HepG2 (cell line): ENCODE results near the gene ALG11. TPM values are rescaled to one million over a fixed set of nuclear protein-coding genes. Genes with fewer than 3 reads are reported as not detected.

ENCODE experiments used
- ATAC-seq: fragments of 200-7000 bp; cut with Tn5 transposase; 3 replicates; pipeline ENCODE4 v1.9.1; 2020; ENCODE audit warnings: mild to moderate bottlenecking, moderate library complexity
- BruUV-seq: library from RNA; stranded (reverse); fragments of 400-500 nt; replicated peaks from 2 replicates; lab custom pipeline; 2021; lab: Mats Ljungman, UMichigan
- CTCF ChIA-PET: fragments of 300-600 bp; formaldehyde crosslinking; extraction: SDS; loops from one replicate; lab custom pipeline; 2021; ENCODE audit warnings: low total read pairs, inconsistent platforms, low intra/inter-chr PET ratio; lab: Yijun Ruan, JAX
- POLR2A ChIA-PET: fragments of 350-600 bp; sonication (Branson Sonifier 250); formaldehyde crosslinking; loops from one replicate; lab custom pipeline; 2020; ENCODE audit warnings: antibody characterized with exemption, inconsistent platforms; lab: Yijun Ruan, JAX
- DNase-seq: peaks from one replicate; pipeline ENCODE4 v3.0.0-alpha.2; 2015; ENCODE audit warnings: low spot score
- FAIRE-seq: peaks from 3 replicates; lab custom pipeline; 2011; peaks lifted over from hg19 to GRCh38; lab: Jason Lieb, UNC
- H2AFZ ChIP-seq: one replicate; pipeline ENCODE4 v1.6.1; 2011; ENCODE audit warnings: low read length, inconsistent platforms
- H3K27ac ChIP-seq: fragments of 300-600 bp; 3 replicates; pipeline ENCODE4 v1.8.0; 2011; ENCODE audit warnings: mixed run types, mild to moderate bottlenecking, mixed read lengths, low read length, inconsistent platforms; ENCODE audit not compliant: insufficient read depth; ENCODE audit errors: extremely low read length
- H3K27me3 ChIP-seq, 2 experiments: fragments of 200-600 bp in 1 of 2; 2 replicates in 1 of 2; 3 replicates in 1 of 2; pipeline versions ENCODE4 v1.6.0 to v1.8.0; 2011; ENCODE audit warnings: low read length in 2 of 2, mild to moderate bottlenecking in 2 of 2, moderate library complexity in 2 of 2, inconsistent platforms in 1 of 2; ENCODE audit not compliant: insufficient read depth in 2 of 2, control insufficient read depth in 1 of 2
- H3K36me3 ChIP-seq, 2 experiments: fragments of 200-600 bp in 1 of 2; replicated peaks in 1 of 2; 2 replicates in 1 of 2; 3 replicates in 1 of 2; pipeline versions ENCODE4 v1.5.1 to v1.8.0; 2011; ENCODE audit warnings: low read length in 2 of 2, inconsistent platforms in 1 of 2; ENCODE audit not compliant: insufficient read depth in 2 of 2, control insufficient read depth in 1 of 2
- H3K4me1 ChIP-seq: 2 replicates; pipeline ENCODE4 v1.5.1; 2012; ENCODE audit warnings: low read length, inconsistent platforms; ENCODE audit not compliant: insufficient read depth
- H3K4me2 ChIP-seq: 2 replicates; pipeline ENCODE4 v1.6.0; 2011; ENCODE audit warnings: low read depth, low read length, inconsistent platforms
- H3K4me3 ChIP-seq, 3 experiments: fragments of 200-600 bp in 1 of 3; sonication (generic), shearing (Covaris generic) in 1 of 3; replicated peaks in 1 of 3; 2 replicates each; pipeline ENCODE4 v1.5.1; 2011 to 2016; ENCODE audit warnings: low read length in 3 of 3, inconsistent platforms in 2 of 3, low read depth in 2 of 3, mild to moderate bottlenecking in 2 of 3, control low read depth in 1 of 3, mixed read lengths in 1 of 3; ENCODE audit not compliant: insufficient read depth in 1 of 3
- H3K79me2 ChIP-seq: one replicate; pipeline ENCODE4 v1.6.1; 2011; ENCODE audit warnings: low read length, inconsistent platforms; ENCODE audit not compliant: insufficient read depth
- H3K9ac ChIP-seq: 2 replicates; pipeline ENCODE4 v1.6.0; 2011; ENCODE audit warnings: mild to moderate bottlenecking, low read depth, low read length, inconsistent platforms; ENCODE audit not compliant: insufficient read depth
- H3K9me3 ChIP-seq: 2 replicates; pipeline ENCODE4 v1.5.1; 2012; ENCODE audit warnings: mild to moderate bottlenecking, low read length
- H4K20me1 ChIP-seq: 2 replicates; pipeline ENCODE4 v1.6.0; 2011; ENCODE audit warnings: inconsistent platforms, mild to moderate bottlenecking, low read length, moderate library complexity; ENCODE audit not compliant: insufficient read depth
- ARID5B ChIP-seq: IDR thresholded peaks from 2 replicates; pipeline ENCODE4 v1.4.0; 2020; ENCODE audit warnings: mild to moderate bottlenecking, missing genetic modification reagents
- CEBPG ChIP-seq: IDR thresholded peaks from 2 replicates; pipeline ENCODE4 v1.6.1; 2016
- ERF ChIP-seq: IDR thresholded peaks from 2 replicates; pipeline ENCODE4 v1.6.1; 2018; ENCODE audit warnings: missing biosample characterization, missing genetic modification reagents
- FIP1L1 ChIP-seq: fragments of 200-400 bp; formaldehyde crosslinking; IDR thresholded peaks from 2 replicates; pipeline ENCODE4 v1.6.1; 2018; ENCODE audit warnings: low read depth, mild to moderate bottlenecking, low read length, moderate library complexity, borderline replicate concordance; ENCODE audit not compliant: insufficient read depth
- FOXA3 ChIP-seq: IDR thresholded peaks from 2 replicates; pipeline ENCODE4 v1.6.1; 2016; ENCODE audit warnings: missing genetic modification reagents, missing compliant biosample characterization
- GATAD2A ChIP-seq: IDR thresholded peaks from 2 replicates; pipeline ENCODE4 v1.6.1; 2016
- HCFC1 ChIP-seq: fragments of 150-350 bp; IDR thresholded peaks from 2 replicates; pipeline ENCODE4 v1.6.1; 2014; ENCODE audit warnings: low read depth, low read length
- HDAC2 ChIP-seq: sonication (generic); formaldehyde crosslinking; IDR thresholded peaks from 2 replicates; pipeline ENCODE4 v1.4.0; 2020; ENCODE audit warnings: missing genetic modification reagents
- MED13 ChIP-seq: sonication (generic); formaldehyde crosslinking; IDR thresholded peaks from 2 replicates; pipeline ENCODE4 v1.5.0; 2020; ENCODE audit warnings: missing genetic modification reagents
- MEF2D ChIP-seq: sonication (generic); formaldehyde crosslinking; IDR thresholded peaks from 2 replicates; pipeline ENCODE4 v1.5.1; 2020; ENCODE audit warnings: mild to moderate bottlenecking, missing genetic modification reagents
- NONO ChIP-seq, 2 experiments: fragments of 450-650 bp in 1 of 2; sonication (generic) in 1 of 2; formaldehyde crosslinking in 1 of 2; IDR thresholded peaks in 1 of 2; conservative IDR thresholded peaks in 1 of 2; 2 replicates each; pipeline versions ENCODE4 v1.6.1 to v1.8.0; 2017 to 2022; ENCODE audit warnings: mild to moderate bottlenecking in 1 of 2, missing genetic modification reagents in 1 of 2, moderate library complexity in 1 of 2
- POGZ ChIP-seq: sonication (generic); formaldehyde crosslinking; IDR thresholded peaks from 2 replicates; pipeline ENCODE4 v1.4.0; 2020; ENCODE audit warnings: mild to moderate bottlenecking, missing genetic modification reagents
- POLR2AphosphoS5 ChIP-seq: IDR thresholded peaks from 2 replicates; pipeline ENCODE4 v1.6.1; 2012; ENCODE audit warnings: low read depth, low read length
- REPIN1 ChIP-seq: sonication (generic); formaldehyde crosslinking; IDR thresholded peaks from 2 replicates; pipeline ENCODE4 v1.8.0; 2022; ENCODE audit warnings: missing genetic modification reagents, low read depth, mild to moderate bottlenecking, borderline replicate concordance
- TMF1 ChIP-seq: sonication (generic); formaldehyde crosslinking; IDR thresholded peaks from 2 replicates; pipeline ENCODE4 v1.8.1; 2022; ENCODE audit warnings: low read depth, missing genetic modification reagents
- TP53 ChIP-seq: sonication (generic); formaldehyde crosslinking; conservative IDR thresholded peaks from 2 replicates; pipeline ENCODE4 v1.4.0; 2020; ENCODE audit warnings: missing genetic modification reagents
- XBP1 ChIP-seq: sonication (generic); formaldehyde crosslinking; IDR thresholded peaks from 2 replicates; pipeline ENCODE4 v1.5.0; 2020; ENCODE audit warnings: missing genetic modification reagents
- ZNF12 ChIP-seq: sonication (generic); formaldehyde crosslinking; IDR thresholded peaks from 2 replicates; pipeline ENCODE4 v1.5.0; 2020; ENCODE audit warnings: missing genetic modification reagents
- ZNF3 ChIP-seq: IDR thresholded peaks from 2 replicates; pipeline ENCODE4 v1.7.0; 2017; ENCODE audit warnings: inconsistent platforms
- ZNF619 ChIP-seq: sonication (generic); formaldehyde crosslinking; IDR thresholded peaks from 2 replicates; pipeline ENCODE4 v1.4.0; 2020; ENCODE audit warnings: mild to moderate bottlenecking, missing genetic modification reagents
- ZNF770 ChIP-seq: sonication (generic); formaldehyde crosslinking; IDR thresholded peaks from 2 replicates; pipeline ENCODE4 v1.5.0; 2020; ENCODE audit warnings: mild to moderate bottlenecking, missing genetic modification reagents
- ZNF782 ChIP-seq: sonication (generic); formaldehyde crosslinking; IDR thresholded peaks from 2 replicates; pipeline ENCODE4 v1.4.0; 2020; ENCODE audit warnings: missing genetic modification reagents, mild to moderate bottlenecking, borderline replicate concordance
- WGBS: methylation state at CpG from one replicate; pipeline ENCODE4 v1.1.6; 2017; ENCODE audit warnings: low lambda C conversion rate; 5-methylcytosine and 5-hydroxymethylcytosine counted together
- in situ Hi-C: cut with HindIII; loops from 2 replicates; pipeline ENCODE4 v1.10.0; 2017; ENCODE audit warnings: low pct_unique_long_range_greater_than_20kb; ENCODE audit not compliant: extremely low pct_ligation_motif_present
- intact Hi-C: fragments of 100-400 bp; cut with micrococcal nuclease; formaldehyde crosslinking; loops from one replicate; pipeline ENCODE4 v1.10.0; 2022; ENCODE audit not compliant: unreplicated experiment
- polyA plus RNA-seq, 8 experiments: library from polyadenylated mRNA; depleted of rRNA in 3 of 8; stranded (reverse) in 7 of 8; unstranded in 1 of 8; fragments of >200 nt; fragmentation: Illumina TruSeq in 4 of 8; extraction: Trizol in 4 of 8; gene quantifications; 2 replicates each; pipeline versions ENCODE4 v1.2.1 to v1.2.3, GENCODE V29; 2011 to 2016; ENCODE audit warnings: low read depth in 4 of 8, missing spikeins in 1 of 8, mixed read lengths in 1 of 8; ENCODE audit not compliant: insufficient read depth in 1 of 8
- total RNA-seq, 5 experiments: library from RNA; depleted of rRNA; stranded (reverse); fragments of >200 nt; fragmentation: Illumina TruSeq; extraction: Trizol; gene quantifications; 2 replicates each; pipeline ENCODE4 v1.2.3, GENCODE V29; 2016; ENCODE audit warnings: low read depth in 1 of 5

Gene ALG11
- total and polyA plus RNA-seq, 2 of the 13 experiments (the other 11 are each of a cell fraction or from before 2014, with no cell fraction given): 14.7 to 27.9 TPM

- in situ Hi-C loops: no loop called here
- no TSS peak for BruUV-seq
- Histone ChIP-seq H3K27ac (no peak overlapping the region), H3K4me2 (no peak overlapping the region), H3K4me3 (no peak overlapping the region), H3K4me1 (peaks cover 62% of the 10 kb centered on the region), H2AFZ (no peak overlapping the region), H3K9ac (no peak overlapping the region), H3K9me3 (no peaks in the 10 kb centered on the region), H3K79me2 (peaks cover 81% of the 10 kb centered on the region), H4K20me1 (no peaks in the 10 kb centered on the region; the same call in 1 of the 2 replicates), H3K36me3 (peaks cover 11 to 37% of the 10 kb centered on the region in 2 experiments), H3K27me3 (no peaks in the 10 kb centered on the region)
- ChIA-PET POLR2A (interaction anchor here (2.9 kb wide), 1 partner anchor 22 kb away, joined by 25 read pairs; no protein-coding TSS in a partner anchor), CTCF (no interaction called here)
- no peak for DNase-seq
- intact Hi-C loops: loop anchor here (10.0 kb wide), 1 partner anchor 228 kb away; no protein-coding TSS in a partner anchor
- ATAC-seq: no peak
- WGBS: 73% methylated on average over 5 of the region's 5 CpGs
- no peak for FAIRE-seq
- TF ChIP-seq FIP1L1: no peak
- peak; percentile 17; the same call in 1 of the 2 replicates for TF ChIP-seq HDAC2 (CRISPR knock-in tag)
- peak; percentile 97 for TF ChIP-seq ZNF770 (CRISPR knock-in tag)
- 0 out of 2 replicates have a peak, but pooled peaks have one; percentile 12 for TF ChIP-seq ARID5B
- no peak for TF ChIP-seq TMF1 (CRISPR knock-in tag)
- TF ChIP-seq ERF (CRISPR knock-in tag): no peak
- no peak for TF ChIP-seq ZNF619 (CRISPR knock-in tag)
- 0 out of 2 replicates have a peak, but pooled peaks have one; percentile 22 for TF ChIP-seq POGZ (CRISPR knock-in tag)
- 0 out of 2 replicates have a peak, but pooled peaks have one; percentile 25 for TF ChIP-seq REPIN1
- no peak for TF ChIP-seq NONO (IDR thresholded peaks at IDR 0.05)
- no peak for TF ChIP-seq NONO (CRISPR knock-in tag; conservative IDR thresholded peaks at IDR 0.05)
- TF ChIP-seq MED13 (CRISPR knock-in tag): no peak
- peak; percentile 56; the same call in 1 of the 2 replicates for TF ChIP-seq ZNF3 (CRISPR knock-in tag)
- no peak for TF ChIP-seq POLR2AphosphoS5
- no peak for TF ChIP-seq XBP1
- TF ChIP-seq MEF2D (CRISPR knock-in tag): no peak
- peak; percentile 31; the same call in 1 of the 2 replicates for TF ChIP-seq GATAD2A (CRISPR knock-in tag)
- no peak for TF ChIP-seq HCFC1
- 0 out of 2 replicates have a peak, but pooled peaks have one; percentile 22 for TF ChIP-seq CEBPG (CRISPR knock-in tag)
- no peak for TF ChIP-seq ZNF12
- no peak for TF ChIP-seq ZNF782 (CRISPR knock-in tag)
- TF ChIP-seq TP53 (CRISPR knock-in tag): no peak
- TF ChIP-seq FOXA3 (CRISPR knock-in tag): no peak
These were observed 35.3 kb upstream of the ALG11 start for GRCh38 chr13:51976890-51977289.
